ENCODE measurements around the gene GALNT17. TPM values are rescaled to one million over a fixed set of nuclear protein-coding genes. Genes with fewer than 3 reads are reported as not detected.

The GALNT17 gene
- total RNA-seq, 8 experiments from 2014 or later, result 3.2 to 85.6 (median 17.2) TPM; not detected in 2

GRCh38 chr7:71404726-71405345 lies 272.9 kb downstream of the GALNT17 start:
- ATAC-seq (replicated peaks in 6 of 8), result no peak
- in situ Hi-C loops (cut with MboI; ENCODE audit: low pct_unique_long_range_greater_than_20kb in 2 of 9, low sequenced_read_pairs in 9 of 9, unreplicated experiment in 9 of 9), result no loop called here
- H3K27ac ChIP-seq, result no peak overlapping the region

GRCh38 chr7:71408271-71408670 lies 276.3 kb downstream of the GALNT17 start:
- Histone ChIP-seq H3K4me3 (no peak overlapping the region), H3K4me1 (replicated peaks in 1 of 2) (peaks cover 0 to 8% of the 10 kb centered on the region in 2 donors), H3K27ac (no peak overlapping the region)
- in situ Hi-C loops (cut with MboI; ENCODE audit: low pct_unique_long_range_greater_than_20kb in 2 of 9, low sequenced_read_pairs in 9 of 9, unreplicated experiment in 9 of 9), result no loop called here
- ATAC-seq (replicated peaks in 6 of 8), result no peak
- WGBS, 10 experiments, result 0 to 100% (median 92%) methylated on average over 1 to 6 of the region's 6 CpGs; no CpG with 5 or more reads in 5 of the 10 experiments

More at GRCh38 chr7:71404726-71405345, 272.9 kb downstream of the GALNT17 start:
- H3K4me3 ChIP-seq, result no peak overlapping the region
- peaks cover 0 to 14% of the 10 kb centered on the region in 2 donors for H3K4me1 ChIP-seq (replicated peaks in 1 of 2)
- 0 to 100% (median 67%) methylated on average over 1 to 2 of the region's 2 CpGs; no CpG with 5 or more reads in 7 of the 10 experiments for WGBS, 10 experiments

GRCh38 chr7:71409550-71410157 lies 277.7 kb downstream of the GALNT17 start:
- 0 to 100% (median 100%) methylated on average over 1 to 2 of the region's 3 CpGs; no CpG with 5 or more reads in 1 of the 10 experiments for WGBS, 10 experiments

GRCh38 chr7:71411475-71411874 lies 279.5 kb downstream of the GALNT17 start:
- in situ Hi-C loops (cut with MboI; ENCODE audit: low pct_unique_long_range_greater_than_20kb in 2 of 9, low sequenced_read_pairs in 9 of 9, unreplicated experiment in 9 of 9), result no loop called here
- H3K4me1 ChIP-seq (replicated peaks in 1 of 2), result no peaks in the 10 kb centered on the region
- no peak for ATAC-seq (replicated peaks in 6 of 8)
- 47 to 80% (median 70%) methylated on average over 2 to 3 of the region's 3 CpGs; no CpG with 5 or more reads in 7 of the 10 experiments for WGBS, 10 experiments
- H3K4me3 ChIP-seq, result no peak overlapping the region
- no peak overlapping the region for H3K27ac ChIP-seq

More at GRCh38 chr7:71409550-71410157, 277.7 kb downstream of the GALNT17 start:
- H3K4me3 ChIP-seq, result no peak overlapping the region
- ATAC-seq (replicated peaks in 6 of 8), result no peak
- no peak overlapping the region for H3K27ac ChIP-seq
- in situ Hi-C loops (cut with MboI; ENCODE audit: low pct_unique_long_range_greater_than_20kb in 2 of 9, low sequenced_read_pairs in 9 of 9, unreplicated experiment in 9 of 9), result no loop called here
- no peaks in the 10 kb centered on the region for H3K4me1 ChIP-seq (replicated peaks in 1 of 2)

- 20 to 93% (median 87%) methylated on average over 1 to 6 of the region's 6 CpGs; no CpG with 5 or more reads in 3 of the 10 experiments for WGBS, 10 experiments
- no peak overlapping the region for H3K4me3 ChIP-seq
- no peak for ATAC-seq (replicated peaks in 6 of 8)
- in situ Hi-C loops (cut with MboI; ENCODE audit: low pct_unique_long_range_greater_than_20kb in 2 of 9, low sequenced_read_pairs in 9 of 9, unreplicated experiment in 9 of 9), result no loop called here
- no peaks in the 10 kb centered on the region for H3K4me1 ChIP-seq (replicated peaks in 1 of 2)
- H3K27ac ChIP-seq, result no peak overlapping the region
These were observed 282.5 kb downstream of the GALNT17 start for GRCh38 chr7:71414490-71414889.

GRCh38 chr7:71419546-71420337 lies 287.8 kb downstream of the GALNT17 start:
- no peak for ATAC-seq (replicated peaks in 6 of 8)
- in situ Hi-C loops (cut with MboI; ENCODE audit: low pct_unique_long_range_greater_than_20kb in 2 of 9, low sequenced_read_pairs in 9 of 9, unreplicated experiment in 9 of 9), result no loop called here
- Histone ChIP-seq H3K4me3 (no peak overlapping the region), H3K27ac (no peak overlapping the region), H3K4me1 (replicated peaks in 1 of 2) (no peaks in the 10 kb centered on the region)
- 20 to 92% (median 82%) methylated on average over 1 to 12 of the region's 12 CpGs; no CpG with 5 or more reads in 3 of the 10 experiments for WGBS, 10 experiments

GRCh38 chr7:71422104-71422503 lies 290.2 kb downstream of the GALNT17 start:
- ATAC-seq (replicated peaks in 6 of 8), result no peak
- H3K4me3 ChIP-seq, result no peak overlapping the region
- in situ Hi-C loops (cut with MboI; ENCODE audit: low pct_unique_long_range_greater_than_20kb in 2 of 9, low sequenced_read_pairs in 9 of 9, unreplicated experiment in 9 of 9), result no loop called here
- WGBS, 10 experiments, result 0 to 100% (median 90%) methylated on average over 1 to 2 of the region's 2 CpGs; no CpG with 5 or more reads in 4 of the 10 experiments
- H3K27ac ChIP-seq, result no peak overlapping the region
- no peaks in the 10 kb centered on the region for H3K4me1 ChIP-seq (replicated peaks in 1 of 2)

- in situ Hi-C loops (cut with MboI; ENCODE audit: low pct_unique_long_range_greater_than_20kb in 2 of 9, low sequenced_read_pairs in 9 of 9, unreplicated experiment in 9 of 9), result no loop called here
- Histone ChIP-seq H3K27ac (no peak overlapping the region), H3K4me1 (replicated peaks in 1 of 2) (peaks cover 0 to 8% of the 10 kb centered on the region in 2 donors), H3K4me3 (no peak overlapping the region)
- peak in 1 of 8 experiments; percentile 21 for ATAC-seq (replicated peaks in 6 of 8)
- 6 to 95% (median 67%) methylated on average over 3 to 9 of the region's 9 CpGs for WGBS, 10 experiments
These were observed 292.5 kb downstream of the GALNT17 start for GRCh38 chr7:71424166-71425035.

GRCh38 chr7:71429083-71429482 lies 297.1 kb downstream of the GALNT17 start:
- Histone ChIP-seq H3K4me3 (no peak overlapping the region), H3K27ac (no peak overlapping the region), H3K4me1 (replicated peaks in 1 of 2) (peaks cover 0 to 8% of the 10 kb centered on the region in 2 donors)
- WGBS, 10 experiments, result 0 to 40% (median 17%) methylated on average over 1 to 2 of the region's 2 CpGs; no CpG with 5 or more reads in 4 of the 10 experiments
- in situ Hi-C loops (cut with MboI; ENCODE audit: low pct_unique_long_range_greater_than_20kb in 2 of 9, low sequenced_read_pairs in 9 of 9, unreplicated experiment in 9 of 9), result no loop called here
- ATAC-seq (replicated peaks in 6 of 8), result peak in 5 of 8 experiments; percentile 43 to 60 (median 47)

GRCh38 chr7:71430246-71430645 lies 298.3 kb downstream of the GALNT17 start:
- H3K27ac ChIP-seq, result no peak overlapping the region
- ATAC-seq (replicated peaks in 6 of 8), result no peak
- in situ Hi-C loops (cut with MboI; ENCODE audit: low pct_unique_long_range_greater_than_20kb in 2 of 9, low sequenced_read_pairs in 9 of 9, unreplicated experiment in 9 of 9), result no loop called here
- WGBS, 10 experiments, result 0 to 100% (median 70%) methylated on average over 1 of the region's 1 CpG; no CpG with 5 or more reads in 6 of the 10 experiments
- H3K4me3 ChIP-seq, result no peak overlapping the region
- peaks cover 0 to 8% of the 10 kb centered on the region in 2 donors for H3K4me1 ChIP-seq (replicated peaks in 1 of 2)

GRCh38 chr7:71439321-71439720 lies 307.4 kb downstream of the GALNT17 start:
- peaks cover 5 to 11% of the 10 kb centered on the region in 2 donors for H3K4me1 ChIP-seq (replicated peaks in 1 of 2)
- ATAC-seq (replicated peaks in 6 of 8), result peak in 5 of 8 experiments; percentile 67 to 75 (median 69)
- H3K27ac ChIP-seq, result no peak overlapping the region
- no peak overlapping the region for H3K4me3 ChIP-seq
- 27 to 100% (median 69%) methylated on average over 1 to 7 of the region's 7 CpGs; no CpG with 5 or more reads in 2 of the 10 experiments for WGBS, 10 experiments
- in situ Hi-C loops (cut with MboI; ENCODE audit: low pct_unique_long_range_greater_than_20kb in 2 of 9, low sequenced_read_pairs in 9 of 9, unreplicated experiment in 9 of 9), result no loop called here

- in situ Hi-C loops (cut with MboI; ENCODE audit: low pct_unique_long_range_greater_than_20kb in 2 of 9, low sequenced_read_pairs in 9 of 9, unreplicated experiment in 9 of 9), result no loop called here
- WGBS, 10 experiments, result 17 to 78% (median 64%) methylated on average over 3 to 9 of the region's 11 CpGs
- no peak for ATAC-seq (replicated peaks in 6 of 8)
- Histone ChIP-seq H3K4me3 (no peak overlapping the region), H3K4me1 (replicated peaks in 1 of 2) (peaks cover 5 to 11% of the 10 kb centered on the region in 2 donors), H3K27ac (no peak overlapping the region)
These were observed 310.7 kb downstream of the GALNT17 start for GRCh38 chr7:71442492-71443190.

Data from motor neuron (in vitro differentiated cells).